Muscle of back (tissue), 13 donors: ENCODE results near the gene SLC5A4. TPM values are rescaled to one million over a fixed set of nuclear protein-coding genes. Genes with fewer than 3 reads are reported as not detected.
"Not testable (repeated sequence)": the region's sequence is repeated elsewhere in the genome, so short reads cannot be mapped to it uniquely, and the experiment has no call there.

Source experiments
- DNase-seq, 3 donors: peaks; one replicate each; pipeline versions ENCODE4 v3.0.0 to v3.0.0-alpha.2; 2013
- long read RNA-seq, 9 donors: transcript quantifications; one replicate each; lab custom pipeline, GENCODE V29; 2026
- polyA plus RNA-seq, 10 donors: library from polyadenylated mRNA; unstranded; fragments of 120-200 nt; gene quantifications; one replicate each; pipeline ENCODE4 v1.2.1, GENCODE V29; 2013; ENCODE audit not compliant: insufficient read length in 10 of 10

The SLC5A4 gene
- polyA plus RNA-seq: 1 to 10 TPM in 1 of 10 donors, under 1 TPM in 9; 0.36 to 2.1 (median 0.58) TPM
- long read RNA-seq, donor 1: 0 reads
- long read RNA-seq, donor 2: 0 reads
- long read RNA-seq, donor 3: 0 reads
- long read RNA-seq, donor 4: 0 reads
- long read RNA-seq, donor 5: 0 reads
- long read RNA-seq, donor 6: 0 reads
- long read RNA-seq, donor 7: 0 reads
- long read RNA-seq, donor 8: 0 reads
- long read RNA-seq, donor 9: 0 reads

DNA sequence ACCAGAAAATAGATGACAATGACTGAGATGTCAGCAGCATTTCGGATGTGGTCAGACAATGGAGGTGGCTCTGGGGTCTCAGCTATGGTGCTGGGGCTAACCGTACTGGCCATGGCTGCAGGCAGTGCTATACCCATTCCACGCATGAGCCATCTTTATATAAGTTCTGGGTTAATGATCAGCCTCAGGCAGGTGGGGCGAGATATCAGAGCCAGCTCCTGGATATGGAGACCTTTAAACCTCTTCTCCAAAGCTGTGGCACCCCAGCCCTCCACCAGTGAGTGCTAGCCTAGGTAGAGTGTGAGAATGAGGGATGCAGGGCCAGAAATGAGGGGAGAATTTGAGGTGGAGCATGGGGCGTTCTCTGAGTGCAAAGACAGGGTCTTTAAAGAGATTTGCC lies at the start of gene SLC5A4:
Gene SLC5A4, minus strand, starts transcription at position 131 of the 400 bp plus-strand sequence. Its CDS starts 18 bp downstream, at position 113.
- DNase-seq: no peak

- not testable (repeated sequence) for DNase-seq
These were observed 38.8 kb upstream of the SLC5A4 start for GRCh38 chr22:32293921-32294320.

GRCh38 chr22:32286290-32286840 lies 31.2 kb upstream of the SLC5A4 start:
- DNase-seq: no peak

- DNase-seq: peak in 2 of 3 donors; percentile 2 to 13
These were observed 25.9 kb upstream of the SLC5A4 start for GRCh38 chr22:32281072-32281471.

- not testable (repeated sequence) for DNase-seq
These were observed 20.2 kb upstream of the SLC5A4 start for GRCh38 chr22:32275353-32275752.

- no peak for DNase-seq
These were observed 16.2 kb upstream of the SLC5A4 start for GRCh38 chr22:32271389-32271788.

GRCh38 chr22:32270641-32271369 lies 15.7 kb upstream of the SLC5A4 start:
- no peak for DNase-seq

DNA sequence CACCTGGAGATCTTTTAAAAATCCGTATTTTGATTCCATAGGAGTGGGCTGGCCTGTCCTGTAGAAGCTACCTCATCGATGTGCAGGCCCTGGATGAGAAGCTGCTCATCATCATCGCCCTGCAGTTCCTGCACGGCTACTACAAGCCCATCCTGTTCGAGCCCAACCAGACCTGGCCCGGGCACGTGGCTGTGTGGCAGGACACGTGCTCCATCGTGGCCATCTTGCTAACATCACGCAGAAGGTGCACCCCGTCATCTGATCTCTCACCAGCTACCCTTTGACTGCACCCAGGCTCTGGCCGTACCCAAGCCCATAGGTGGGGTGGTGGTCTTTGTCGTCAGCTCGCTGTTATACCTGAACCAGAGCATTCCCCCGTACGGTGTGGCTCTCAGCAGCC lies 14.2 kb upstream of the SLC5A4 start:
- no peak for DNase-seq

DNA sequence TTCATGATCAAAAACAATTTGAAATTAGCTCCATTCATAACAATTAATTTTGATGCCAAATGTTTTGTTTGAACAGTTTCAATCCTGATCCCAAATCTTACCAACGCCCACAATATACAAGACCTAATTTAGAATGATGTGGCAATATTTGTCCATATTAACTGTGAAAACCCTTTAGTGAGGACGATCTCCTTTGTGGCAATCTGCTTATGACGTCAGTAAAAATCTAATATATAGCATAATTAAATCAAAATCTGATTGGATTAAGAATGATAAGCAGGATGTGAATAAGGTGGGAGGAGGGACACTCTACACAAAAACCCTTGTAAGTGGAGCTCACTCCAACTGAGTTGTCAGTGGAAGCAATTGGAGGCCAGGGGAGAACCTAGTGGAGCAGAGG lies 11.9 kb upstream of the SLC5A4 start:
- no peak for DNase-seq

GRCh38 chr22:32265882-32266767 lies 11.0 kb upstream of the SLC5A4 start:
- DNase-seq: peak; percentile 69 to 82 (median 78)

- DNase-seq: not testable (repeated sequence)
These were observed 8.5 kb upstream of the SLC5A4 start for GRCh38 chr22:32263678-32264077.

DNA sequence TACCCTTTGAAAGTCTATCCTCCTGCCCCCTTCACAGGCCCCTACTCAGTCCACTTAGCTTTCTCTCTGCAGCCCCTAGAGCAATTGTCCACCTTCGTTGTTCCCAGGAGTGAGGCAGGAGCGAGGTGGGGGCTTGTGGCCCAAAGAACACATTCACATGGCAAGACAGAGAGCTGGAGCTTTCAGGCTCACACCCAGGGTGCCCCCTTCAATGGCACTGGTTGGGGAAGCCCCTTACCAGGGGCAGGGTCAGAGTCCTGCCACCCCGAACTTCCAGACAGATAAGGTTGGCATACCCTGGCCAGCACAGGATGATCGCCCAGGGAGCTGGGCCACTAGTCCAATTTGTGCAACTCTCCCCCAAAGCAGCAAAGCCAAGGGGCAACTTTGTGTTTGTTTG lies 6.2 kb upstream of the SLC5A4 start:
- no peak for DNase-seq

DNA sequence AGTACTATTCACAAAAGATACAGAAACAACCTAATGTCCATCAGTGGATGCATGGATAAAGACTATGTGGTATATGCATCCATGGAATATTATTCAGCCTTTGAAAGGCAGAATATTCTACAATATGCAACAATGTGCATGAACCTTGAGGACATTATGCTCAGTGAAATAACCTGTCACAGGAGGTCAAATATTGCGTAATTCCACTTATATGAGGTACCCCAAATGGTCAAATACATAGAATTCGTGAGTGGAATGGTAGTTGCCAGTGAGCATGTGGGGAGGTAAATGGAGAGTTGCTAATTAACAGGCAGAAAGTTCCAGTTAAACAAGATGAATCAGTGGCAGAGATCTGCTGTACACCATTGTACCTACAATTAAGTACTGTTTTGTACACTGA lies 3.6 kb upstream of the SLC5A4 start:
- no peak for DNase-seq

- no peak for DNase-seq
These were observed 579 bp upstream of the SLC5A4 start for GRCh38 chr22:32255726-32256125.

GRCh38 chr22:32249231-32249630 lies 5.9 kb downstream of the SLC5A4 start:
- DNase-seq: no peak

DNA sequence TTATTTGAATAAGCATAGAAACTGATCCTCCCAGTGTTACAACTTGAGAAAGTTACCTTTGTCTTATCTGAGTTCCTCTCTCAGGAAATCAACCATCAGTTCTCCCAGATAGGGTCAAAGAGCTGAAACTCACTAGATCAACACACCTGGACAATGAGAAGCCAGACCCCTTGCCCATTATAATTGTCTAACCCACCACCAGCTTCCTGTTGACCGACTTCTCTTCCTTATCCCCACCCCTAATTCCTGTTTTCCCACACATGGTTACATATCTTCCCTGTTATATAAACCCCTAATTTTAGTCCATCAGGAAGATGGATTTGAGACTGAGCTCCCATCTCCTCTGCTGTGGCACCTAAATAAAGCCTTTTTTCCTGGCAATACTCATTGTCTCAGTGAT lies 6.9 kb downstream of the SLC5A4 start:
- no peak for DNase-seq

GRCh38 chr22:32246166-32246565 lies 9.0 kb downstream of the SLC5A4 start:
- no peak for DNase-seq

- no peak for DNase-seq
These were observed 10.1 kb downstream of the SLC5A4 start for GRCh38 chr22:32245042-32245441.

GRCh38 chr22:32244547-32244946 lies 10.6 kb downstream of the SLC5A4 start:
- no peak for DNase-seq

- DNase-seq: no peak
These were observed 14.7 kb downstream of the SLC5A4 start for GRCh38 chr22:32240461-32240860.

DNA sequence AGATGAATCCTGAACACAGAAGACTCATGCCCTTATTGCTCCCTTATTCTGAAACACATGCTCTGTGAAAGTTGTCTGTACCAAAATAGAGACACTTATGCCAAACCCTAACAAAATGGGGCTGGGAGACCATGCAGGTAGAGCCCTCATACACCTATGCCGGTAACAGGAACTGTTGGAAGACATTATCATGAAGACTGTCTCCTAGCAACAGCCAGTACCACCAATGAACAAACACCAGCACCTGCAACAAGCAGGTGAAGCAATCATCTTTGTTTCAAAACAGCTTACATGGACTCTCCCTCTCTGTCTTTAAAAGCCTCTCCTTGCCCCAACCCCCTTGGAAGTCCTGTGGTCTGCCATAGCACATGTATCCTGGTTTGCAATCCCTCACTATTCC lies 17.2 kb downstream of the SLC5A4 start:
- DNase-seq: no peak

- DNase-seq: no peak
These were observed 18.2 kb downstream of the SLC5A4 start for GRCh38 chr22:32236970-32237369.
